ENCODE results near the gene GPT2. TPM values are rescaled to one million over a fixed set of nuclear protein-coding genes. Genes with fewer than 3 reads are reported as not detected.

GPT2 gene
- total RNA-seq, 1 experiment from 2014 or later, result 81.8 TPM

- TF ChIP-seq, protein P1, sequence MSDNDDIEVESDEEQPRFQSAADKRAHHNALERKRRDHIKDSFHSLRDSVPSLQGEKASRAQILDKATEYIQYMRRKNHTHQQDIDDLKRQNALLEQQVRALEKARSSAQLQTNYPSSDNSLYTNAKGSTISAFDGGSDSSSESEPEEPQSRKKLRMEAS (CRISPR knock-in tag; IDR thresholded peaks at IDR 0.05), result peak; percentile 98
- TF ChIP-seq SP1 (CRISPR knock-in tag; conservative IDR thresholded peaks at IDR 0.05) (peak; percentile 90), KAT7 (CRISPR knock-in tag; IDR thresholded peaks at IDR 0.05; ENCODE audit: borderline replicate concordance) (no peak), TCF7 (CRISPR knock-in tag; IDR thresholded peaks at IDR 0.05; ENCODE audit: low read depth) (0 out of 2 replicates have a peak, but pooled peaks have one; percentile 28), GABPB1 (CRISPR knock-in tag; IDR thresholded peaks at IDR 0.05) (peak; percentile 100)
- TF ChIP-seq, protein P2, sequence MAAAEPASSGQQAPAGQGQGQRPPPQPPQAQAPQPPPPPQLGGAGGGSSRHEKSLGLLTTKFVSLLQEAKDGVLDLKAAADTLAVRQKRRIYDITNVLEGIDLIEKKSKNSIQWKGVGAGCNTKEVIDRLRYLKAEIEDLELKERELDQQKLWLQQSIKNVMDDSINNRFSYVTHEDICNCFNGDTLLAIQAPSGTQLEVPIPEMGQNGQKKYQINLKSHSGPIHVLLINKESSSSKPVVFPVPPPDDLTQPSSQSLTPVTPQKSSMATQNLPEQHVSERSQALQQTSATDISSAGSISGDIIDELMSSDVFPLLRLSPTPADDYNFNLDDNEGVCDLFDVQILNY (CRISPR knock-in tag; IDR thresholded peaks at IDR 0.05), result 0 out of 2 replicates have a peak, but pooled peaks have one; percentile 55
- TF ChIP-seq, protein P3, sequence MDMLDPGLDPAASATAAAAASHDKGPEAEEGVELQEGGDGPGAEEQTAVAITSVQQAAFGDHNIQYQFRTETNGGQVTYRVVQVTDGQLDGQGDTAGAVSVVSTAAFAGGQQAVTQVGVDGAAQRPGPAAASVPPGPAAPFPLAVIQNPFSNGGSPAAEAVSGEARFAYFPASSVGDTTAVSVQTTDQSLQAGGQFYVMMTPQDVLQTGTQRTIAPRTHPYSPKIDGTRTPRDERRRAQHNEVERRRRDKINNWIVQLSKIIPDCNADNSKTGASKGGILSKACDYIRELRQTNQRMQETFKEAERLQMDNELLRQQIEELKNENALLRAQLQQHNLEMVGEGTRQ (CRISPR knock-in tag; IDR thresholded peaks at IDR 0.05), result peak; percentile 22; the same call in 1 of the 2 replicates
Measured at GRCh38 chr16:46883690-46884512, at the start of gene GPT2 (continued).

GRCh38 chr16:46836534-46837530 is 47.3 kb upstream of the GPT2 start:
- Mint-ChIP-seq H3K36me3 (peaks cover under 1% of the 10 kb centered on the region; the same call in 1 of the 2 replicates), H3K9me3 (peaks cover 2% of the 10 kb centered on the region), H3K4me1 (0 out of 2 replicates have a peak, but pooled peaks cover 2% of the 10 kb centered on the region), H3K27ac (no peak overlapping the region), H3K27me3 (ENCODE audit: low read depth) (peaks cover 6% of the 10 kb centered on the region), H3K4me3 (no peak overlapping the region)
- POLR2A ChIA-PET, result no interaction called here
- ATAC-seq, result no peak
- TF ChIP-seq SP1 (CRISPR knock-in tag; conservative IDR thresholded peaks at IDR 0.05) (no peak), HMGA2 (CRISPR knock-in tag; IDR thresholded peaks at IDR 0.05) (no peak)
- CTCF ChIA-PET, result no interaction called here
- no peak for DNase-seq (ENCODE audit: low spot score)

DNA sequence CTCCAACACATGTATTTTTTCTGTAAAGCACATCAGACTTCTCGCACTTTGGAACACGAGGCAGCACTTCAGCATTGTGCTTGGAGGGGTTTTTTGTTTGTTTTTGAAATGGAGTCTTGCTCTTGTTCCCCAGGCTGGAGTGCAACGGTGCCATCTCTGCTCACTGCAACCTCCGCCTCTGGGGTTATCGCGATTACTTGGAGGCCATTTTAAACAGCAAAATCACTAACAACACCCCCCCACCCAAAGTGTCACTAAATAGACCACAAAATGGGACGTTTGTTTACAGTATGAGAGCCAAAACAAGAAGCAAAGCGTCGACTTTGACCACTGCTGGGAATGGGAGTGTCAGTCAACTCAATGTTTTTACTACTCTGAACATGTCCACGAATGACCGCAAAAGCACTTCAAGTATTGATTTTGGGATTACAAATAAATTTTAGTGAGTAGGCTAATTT is 44.1 kb upstream of the GPT2 start:
- no peak for ATAC-seq
- no peak overlapping the region for H3K4me3 Mint-ChIP-seq
- H3K9me3 Mint-ChIP-seq, result peaks cover 12% of the 10 kb centered on the region
- H3K27ac Mint-ChIP-seq, result no peak overlapping the region
- H3K36me3 Mint-ChIP-seq, result peaks cover 5% of the 10 kb centered on the region
- DNase-seq (ENCODE audit: low spot score), result no peak
- TF ChIP-seq ZNF425 (CRISPR knock-in tag; conservative IDR thresholded peaks at IDR 0.05) (no peak), ELF4 (CRISPR knock-in tag; IDR thresholded peaks at IDR 0.05; ENCODE audit: low read depth) (no peak), ESRRA (CRISPR knock-in tag; IDR thresholded peaks at IDR 0.05; ENCODE audit: borderline replicate concordance) (no peak), GABPB1 (CRISPR knock-in tag; IDR thresholded peaks at IDR 0.05) (no peak), TEAD4 (CRISPR knock-in tag; IDR thresholded peaks at IDR 0.05) (no peak), PRDM15 (CRISPR knock-in tag; IDR thresholded peaks at IDR 0.05) (no peak)
- peaks cover 2% of the 10 kb centered on the region; the same call in 1 of the 2 replicates for H3K27me3 Mint-ChIP-seq (ENCODE audit: low read depth)
- H3K4me1 Mint-ChIP-seq, result 0 out of 2 replicates have a peak, but pooled peaks cover 2% of the 10 kb centered on the region
- ChIA-PET CTCF (interaction anchor here (1.2 kb wide), 1 partner anchor 198 kb away, joined by 3 read pairs; no protein-coding TSS in a partner anchor), POLR2A (no interaction called here)

All from WTC11 (cell line).